HFFc6 (cell line): ENCODE data around the gene ACTR5. TPM values are rescaled to one million over a fixed set of nuclear protein-coding genes. Genes with fewer than 3 reads are reported as not detected.
A peak's percentile ranks its signal among the peaks of the same experiment; 100 is the strongest.

Source experiments
- DNase-seq: peaks from one replicate; pipeline ENCODE4 v3.0.0-alpha.2; 2018
- H3K27ac Mint-ChIP-seq: 2 replicates; pipeline ENCODE4 v1.8.0; 2020; ENCODE audit warnings: mild to moderate bottlenecking, mixed read lengths
- H3K27me3 Mint-ChIP-seq: 2 replicates; pipeline ENCODE4 v1.8.0; 2021; ENCODE audit warnings: mild to moderate bottlenecking, moderate library complexity, mixed read lengths; ENCODE audit not compliant: insufficient read depth
- H3K36me3 Mint-ChIP-seq: 2 replicates; pipeline ENCODE4 v1.8.0; 2021; ENCODE audit warnings: low read depth, mixed read lengths
- H3K4me1 Mint-ChIP-seq: 2 replicates; pipeline ENCODE4 v1.8.0; 2020; ENCODE audit warnings: low read depth, mixed read lengths
- H3K4me3 Mint-ChIP-seq: 2 replicates; pipeline ENCODE4 v1.8.0; 2020; ENCODE audit warnings: mild to moderate bottlenecking, moderate library complexity, mixed read lengths
- H3K9me3 Mint-ChIP-seq: 2 replicates; pipeline ENCODE4 v1.8.0; 2020; ENCODE audit warnings: mild to moderate bottlenecking, mixed read lengths
- total RNA-seq, 6 experiments: library from RNA; stranded (reverse); fragmentation: NEBNext Ultra II Directional; extraction: Animal tissue kit (Norgen Biotek cat#: 25700); gene quantifications; 2 replicates in 1 of 6; 3 replicates in 5 of 6; pipeline ENCODE4 v1.2.3, GENCODE V29; 2021
- TF ChIP-seq, protein P1 (sequence below): fragments of 200-600 bp; sonication (generic); IDR thresholded peaks from 2 replicates; pipeline ENCODE4 v1.5.0; 2021; ENCODE audit warnings: antibody characterized with exemption, mild to moderate bottlenecking

Gene ACTR5
- total RNA-seq, 6 experiments from 2014 or later = 3.2 to 4.3 (median 3.8) TPM

- Mint-ChIP-seq H3K4me1 (peaks cover 6% of the 10 kb centered on the region), H3K36me3 (peaks cover 11% of the 10 kb centered on the region), H3K27me3 (peaks cover 70% of the 10 kb centered on the region), H3K9me3 (peaks cover 13% of the 10 kb centered on the region; the same call in 1 of the 2 replicates), H3K4me3 (no peak overlapping the region), H3K27ac (no peak overlapping the region)
- TF ChIP-seq, protein P1, sequence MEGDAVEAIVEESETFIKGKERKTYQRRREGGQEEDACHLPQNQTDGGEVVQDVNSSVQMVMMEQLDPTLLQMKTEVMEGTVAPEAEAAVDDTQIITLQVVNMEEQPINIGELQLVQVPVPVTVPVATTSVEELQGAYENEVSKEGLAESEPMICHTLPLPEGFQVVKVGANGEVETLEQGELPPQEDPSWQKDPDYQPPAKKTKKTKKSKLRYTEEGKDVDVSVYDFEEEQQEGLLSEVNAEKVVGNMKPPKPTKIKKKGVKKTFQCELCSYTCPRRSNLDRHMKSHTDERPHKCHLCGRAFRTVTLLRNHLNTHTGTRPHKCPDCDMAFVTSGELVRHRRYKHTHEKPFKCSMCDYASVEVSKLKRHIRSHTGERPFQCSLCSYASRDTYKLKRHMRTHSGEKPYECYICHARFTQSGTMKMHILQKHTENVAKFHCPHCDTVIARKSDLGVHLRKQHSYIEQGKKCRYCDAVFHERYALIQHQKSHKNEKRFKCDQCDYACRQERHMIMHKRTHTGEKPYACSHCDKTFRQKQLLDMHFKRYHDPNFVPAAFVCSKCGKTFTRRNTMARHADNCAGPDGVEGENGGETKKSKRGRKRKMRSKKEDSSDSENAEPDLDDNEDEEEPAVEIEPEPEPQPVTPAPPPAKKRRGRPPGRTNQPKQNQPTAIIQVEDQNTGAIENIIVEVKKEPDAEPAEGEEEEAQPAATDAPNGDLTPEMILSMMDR = peak; percentile 73
- DNase-seq = no peak
Observed at GRCh38 chr20:38725931-38726803, 22.1 kb upstream of the ACTR5 start.

GRCh38 chr20:38726804-38727606 is 21.3 kb upstream of the ACTR5 start:
- Mint-ChIP-seq H3K27me3 (peaks cover 72% of the 10 kb centered on the region), H3K27ac (no peak overlapping the region), H3K36me3 (peaks cover 11% of the 10 kb centered on the region), H3K4me3 (no peak overlapping the region), H3K9me3 (peaks cover 13% of the 10 kb centered on the region; the same call in 1 of the 2 replicates), H3K4me1 (peaks cover 6% of the 10 kb centered on the region)
- no peak for DNase-seq
- TF ChIP-seq, protein P1 = peak; percentile 35; the same call in 1 of the 2 replicates

- no peak for DNase-seq
- Mint-ChIP-seq H3K27me3 (peaks cover 68% of the 10 kb centered on the region), H3K9me3 (peaks cover 13% of the 10 kb centered on the region; the same call in 1 of the 2 replicates), H3K36me3 (peaks cover 11% of the 10 kb centered on the region), H3K4me1 (peaks cover 6% of the 10 kb centered on the region), H3K27ac (no peak overlapping the region), H3K4me3 (no peak overlapping the region)
- TF ChIP-seq, protein P1 = no peak
Observed at GRCh38 chr20:38727607-38728190, 20.6 kb upstream of the ACTR5 start.

GRCh38 chr20:38728191-38728781 is 20.0 kb upstream of the ACTR5 start:
- Mint-ChIP-seq H3K4me1 (peaks cover 2% of the 10 kb centered on the region), H3K4me3 (no peak overlapping the region), H3K36me3 (peaks cover 11% of the 10 kb centered on the region), H3K27ac (no peak overlapping the region), H3K9me3 (peaks cover 13% of the 10 kb centered on the region; the same call in 1 of the 2 replicates), H3K27me3 (peaks cover 69% of the 10 kb centered on the region)
- no peak for DNase-seq
- TF ChIP-seq, protein P1 = no peak
